T-helper 17 cell (primary cell): ENCODE measurements around the gene GRIN3B. TPM values are rescaled to one million over a fixed set of nuclear protein-coding genes. Genes with fewer than 3 reads are reported as not detected.

ENCODE experiments used
- ATAC-seq: fragments of 150-1000 bp; cut with Tn5 transposase; 2 replicates; pipeline ENCODE4 v1.10.0; 2021; ENCODE audit warnings: mild to moderate bottlenecking, moderate library complexity
- DNase-seq, 3 donors: peaks; one replicate each; pipeline versions ENCODE4 v3.0.0 to v3.0.0-alpha.2; 2020 to 2021
- H3K9me3 ChIP-seq: one replicate; pipeline ENCODE4 v1.7.0; 2013; ENCODE audit warnings: low read length, mild to moderate bottlenecking; ENCODE audit not compliant: control insufficient read depth, poor library complexity, severe bottlenecking
- H3K27ac Mint-ChIP-seq: one replicate; pipeline ENCODE4 v1.8.0; 2022; ENCODE audit warnings: mild to moderate bottlenecking, moderate library complexity, mixed read lengths
- H3K27me3 Mint-ChIP-seq: one replicate; pipeline ENCODE4 v1.8.0; 2022; ENCODE audit warnings: mixed read lengths
- H3K36me3 Mint-ChIP-seq: one replicate; pipeline ENCODE4 v1.8.0; 2022; ENCODE audit warnings: low read depth, mixed read lengths
- H3K4me1 Mint-ChIP-seq: one replicate; pipeline ENCODE4 v1.8.0; 2022; ENCODE audit warnings: mild to moderate bottlenecking, mixed read lengths
- H3K4me3 Mint-ChIP-seq: one replicate; pipeline ENCODE4 v1.8.0; 2022; ENCODE audit warnings: mild to moderate bottlenecking, moderate library complexity, mixed read lengths
- total RNA-seq, 4 donors: library from RNA in 2 of 4; stranded (reverse) in 2 of 4; gene quantifications; one replicate each; pipeline ENCODE4 v1.2.3 and lab custom pipeline; 2022 to 2026

Gene GRIN3B
- total RNA-seq, 2 donors from 2014 or later: 1.8 TPM; not detected in 1

GRCh38 chr19:1001538-1002166 lies 1.4 kb downstream of the GRIN3B start:
- H3K36me3 Mint-ChIP-seq: peaks cover 8% of the 10 kb centered on the region
- H3K9me3 ChIP-seq: no peaks in the 10 kb centered on the region
- H3K27ac Mint-ChIP-seq: no peak overlapping the region
- peak; percentile 56 to 72 (median 63) for DNase-seq
- peaks cover 18% of the 10 kb centered on the region for H3K27me3 Mint-ChIP-seq
- H3K4me3 Mint-ChIP-seq: peak overlapping the region; percentile 65
- ATAC-seq: peak; percentile 75
- H3K4me1 Mint-ChIP-seq: peaks cover 12% of the 10 kb centered on the region

GRCh38 chr19:1002600-1002999 lies 2.4 kb downstream of the GRIN3B start:
- H3K27me3 Mint-ChIP-seq: peaks cover 18% of the 10 kb centered on the region
- DNase-seq (no peak), ATAC-seq (no peak)
- H3K4me3 Mint-ChIP-seq: no peak overlapping the region
- peaks cover 12% of the 10 kb centered on the region for H3K4me1 Mint-ChIP-seq
- no peaks in the 10 kb centered on the region for H3K9me3 ChIP-seq
- H3K27ac Mint-ChIP-seq: no peak overlapping the region
- H3K36me3 Mint-ChIP-seq: peaks cover 8% of the 10 kb centered on the region

- DNase-seq (no peak), ATAC-seq (no peak)
- Mint-ChIP-seq H3K36me3 (peaks cover 8% of the 10 kb centered on the region), H3K27me3 (peaks cover 18% of the 10 kb centered on the region), H3K4me1 (peaks cover 9% of the 10 kb centered on the region), H3K4me3 (no peak overlapping the region), H3K27ac (no peak overlapping the region)
- H3K9me3 ChIP-seq: no peaks in the 10 kb centered on the region
Measured at GRCh38 chr19:1003283-1003682, 3.1 kb downstream of the GRIN3B start.

GRCh38 chr19:1004204-1004802 lies 4.1 kb downstream of the GRIN3B start:
- Mint-ChIP-seq H3K27ac (no peak overlapping the region), H3K36me3 (peaks cover 3% of the 10 kb centered on the region), H3K4me1 (peaks cover 5% of the 10 kb centered on the region), H3K4me3 (no peak overlapping the region), H3K27me3 (peaks cover 11% of the 10 kb centered on the region)
- ATAC-seq: no peak
- no peak for DNase-seq
- no peaks in the 10 kb centered on the region for H3K9me3 ChIP-seq

- H3K27ac Mint-ChIP-seq: no peak overlapping the region
- H3K9me3 ChIP-seq: no peaks in the 10 kb centered on the region
- H3K27me3 Mint-ChIP-seq: peaks cover 10% of the 10 kb centered on the region
- peaks cover 2% of the 10 kb centered on the region for H3K36me3 Mint-ChIP-seq
- no peak for ATAC-seq
- no peak overlapping the region for H3K4me3 Mint-ChIP-seq
- no peak for DNase-seq
- peaks cover 5% of the 10 kb centered on the region for H3K4me1 Mint-ChIP-seq
Measured at GRCh38 chr19:1004803-1005664, 4.8 kb downstream of the GRIN3B start.

- H3K4me1 Mint-ChIP-seq: peaks cover 2% of the 10 kb centered on the region
- no peak overlapping the region for H3K4me3 Mint-ChIP-seq
- peaks cover 6% of the 10 kb centered on the region for H3K27me3 Mint-ChIP-seq
- ATAC-seq: no peak
- H3K27ac Mint-ChIP-seq: peak overlapping the region; percentile 19
- peaks cover 2% of the 10 kb centered on the region for H3K36me3 Mint-ChIP-seq
- no peaks in the 10 kb centered on the region for H3K9me3 ChIP-seq
- DNase-seq: no peak
Measured at GRCh38 chr19:1006711-1007398, 6.6 kb downstream of the GRIN3B start.

- ATAC-seq (no peak), DNase-seq (no peak)
- peaks cover under 1% of the 10 kb centered on the region for H3K4me1 Mint-ChIP-seq
Measured at GRCh38 chr19:1007399-1008251, 7.4 kb downstream of the GRIN3B start.

GRCh38 chr19:1008268-1009040 lies 8.2 kb downstream of the GRIN3B start:
- H3K4me1 Mint-ChIP-seq: no peaks in the 10 kb centered on the region
- peak overlapping the region; percentile 19 for H3K4me3 Mint-ChIP-seq
- H3K36me3 Mint-ChIP-seq: no peaks in the 10 kb centered on the region
- H3K27me3 Mint-ChIP-seq: no peaks in the 10 kb centered on the region
- no peaks in the 10 kb centered on the region for H3K9me3 ChIP-seq
- no peak for ATAC-seq
- no peak for DNase-seq
- no peak overlapping the region for H3K27ac Mint-ChIP-seq

More at GRCh38 chr19:1007399-1008251, 7.4 kb downstream of the GRIN3B start:
- no peak overlapping the region for H3K27ac Mint-ChIP-seq
- H3K27me3 Mint-ChIP-seq: peaks cover 2% of the 10 kb centered on the region
- no peaks in the 10 kb centered on the region for H3K9me3 ChIP-seq
- H3K36me3 Mint-ChIP-seq: peaks cover 1% of the 10 kb centered on the region
- H3K4me3 Mint-ChIP-seq: no peak overlapping the region

GRCh38 chr19:1009041-1009980 lies 9.1 kb downstream of the GRIN3B start:
- Mint-ChIP-seq H3K36me3 (no peaks in the 10 kb centered on the region), H3K4me1 (peaks cover 2% of the 10 kb centered on the region), H3K27me3 (no peaks in the 10 kb centered on the region), H3K27ac (no peak overlapping the region), H3K4me3 (no peak overlapping the region)
- no peaks in the 10 kb centered on the region for H3K9me3 ChIP-seq
- DNase-seq (no peak), ATAC-seq (no peak)

GRCh38 chr19:1009981-1010538 lies 9.8 kb downstream of the GRIN3B start:
- H3K27ac Mint-ChIP-seq: no peak overlapping the region
- H3K4me1 Mint-ChIP-seq: peaks cover 2% of the 10 kb centered on the region
- no peaks in the 10 kb centered on the region for H3K27me3 Mint-ChIP-seq
- no peak overlapping the region for H3K4me3 Mint-ChIP-seq
- ATAC-seq (no peak), DNase-seq (no peak)
- H3K36me3 Mint-ChIP-seq: no peaks in the 10 kb centered on the region
- no peaks in the 10 kb centered on the region for H3K9me3 ChIP-seq
